Liver (tissue), 3 donors: ENCODE measurements around the gene CNDP2.

Source experiments
- ATF3 ChIP-seq: IDR thresholded peaks from 2 replicates; pipeline ENCODE4 v1.6.1; 2016; ENCODE audit warnings: antibody characterized with exemption
- CTCF ChIP-seq: fragments of 150-350 bp; IDR thresholded peaks from 2 replicates; pipeline ENCODE4 v1.5.1; 2017; ENCODE audit warnings: improper control_type of control experiment, low read depth, low read length; ENCODE audit not compliant: missing input control
- FOXA1 ChIP-seq: IDR thresholded peaks from 2 replicates; pipeline ENCODE4 v1.6.1; 2016; ENCODE audit warnings: antibody characterized with exemption
- GABPA ChIP-seq, 2 donors: IDR thresholded peaks in 1 of 2; conservative IDR thresholded peaks in 1 of 2; 2 replicates each; pipeline ENCODE4 v1.6.1; 2016; ENCODE audit warnings: antibody characterized with exemption in 2 of 2, mild to moderate bottlenecking in 1 of 2, moderate library complexity in 1 of 2
- HNF4A ChIP-seq, 2 donors: conservative IDR thresholded peaks; 2 replicates each; pipeline ENCODE4 v1.6.1; 2016; ENCODE audit warnings: antibody characterized with exemption in 2 of 2, mild to moderate bottlenecking in 2 of 2
- JUND ChIP-seq, 2 donors: IDR thresholded peaks; 2 replicates each; pipeline ENCODE4 v1.6.1; 2016; ENCODE audit warnings: antibody characterized with exemption in 2 of 2
- MAX ChIP-seq: IDR thresholded peaks from 2 replicates; pipeline ENCODE4 v1.6.1; 2016; ENCODE audit warnings: antibody characterized with exemption
- RAD21 ChIP-seq, 2 donors: IDR thresholded peaks; 2 replicates each; pipeline ENCODE4 v1.6.1; 2016; ENCODE audit warnings: antibody characterized with exemption in 2 of 2, mild to moderate bottlenecking in 2 of 2
- REST ChIP-seq: IDR thresholded peaks from 2 replicates; pipeline ENCODE4 v1.6.1; 2016; ENCODE audit warnings: antibody characterized with exemption, mild to moderate bottlenecking
- SP1 ChIP-seq: IDR thresholded peaks from 2 replicates; pipeline ENCODE4 v1.6.1; 2018; ENCODE audit warnings: antibody characterized with exemption, mild to moderate bottlenecking
- TAF1 ChIP-seq: conservative IDR thresholded peaks from 2 replicates; pipeline ENCODE4 v1.6.1; 2016; ENCODE audit warnings: antibody characterized with exemption, mild to moderate bottlenecking
- YY1 ChIP-seq: IDR thresholded peaks from 2 replicates; pipeline ENCODE4 v1.6.1; 2016; ENCODE audit warnings: antibody characterized with exemption, mild to moderate bottlenecking
- ZBTB33 ChIP-seq: IDR thresholded peaks from 2 replicates; pipeline ENCODE4 v1.6.1; 2016; ENCODE audit warnings: antibody characterized with exemption
- donor health status: healthy.
- donor health status: healthy.

- no peak for TF ChIP-seq CTCF
- TF ChIP-seq TAF1: no peak
- TF ChIP-seq MAX: no peak
- TF ChIP-seq GABPA (IDR thresholded peaks at IDR 0.05 in 1 of 2, conservative IDR thresholded peaks at IDR 0.05 in 1 of 2): no peak
- no peak for TF ChIP-seq RAD21 (IDR thresholded peaks at IDR 0.05)
- TF ChIP-seq ATF3: no peak
- TF ChIP-seq REST: no peak
- no peak for TF ChIP-seq YY1
- TF ChIP-seq SP1: no peak
- no peak for TF ChIP-seq ZBTB33
- no peak for TF ChIP-seq HNF4A (conservative IDR thresholded peaks at IDR 0.05)
- TF ChIP-seq JUND (IDR thresholded peaks at IDR 0.05): no peak
- no peak for TF ChIP-seq FOXA1
Measured at GRCh38 chr18:74473976-74474640, 22.1 kb upstream of the CNDP2 start.
